DLD1 (cell line): ENCODE measurements around the gene WHRN.

Source experiments
- in situ Hi-C: cut with HindIII; loops from 2 replicates; pipeline ENCODE4 v1.10.0; 2017; ENCODE audit warnings: low sequenced_read_pairs

WHRN gene

GRCh38 chr9:114505187-114506081, at the start of gene WHRN:
WHRN (minus strand) TSS chr9:114505473; CDS start chr9:114504801, 672 bp downstream.
- in situ Hi-C loops = no loop called here

GRCh38 chr9:114553202-114553601, 47.9 kb upstream of the WHRN start:
- in situ Hi-C loops = no loop called here

- in situ Hi-C loops = no loop called here
Measured at GRCh38 chr9:114552706-114553105, 47.4 kb upstream of the WHRN start.

GRCh38 chr9:114551750-114552685, 46.7 kb upstream of the WHRN start:
- in situ Hi-C loops = no loop called here

GRCh38 chr9:114549697-114550330, 44.5 kb upstream of the WHRN start:
- in situ Hi-C loops = no loop called here

GRCh38 chr9:114546851-114547250, 41.6 kb upstream of the WHRN start:
- in situ Hi-C loops = no loop called here

- in situ Hi-C loops = no loop called here
Measured at GRCh38 chr9:114545055-114545454, 39.8 kb upstream of the WHRN start.

- in situ Hi-C loops = no loop called here
Measured at GRCh38 chr9:114539701-114540380, 34.6 kb upstream of the WHRN start.

GRCh38 chr9:114538241-114538640, 33.0 kb upstream of the WHRN start:
- in situ Hi-C loops = no loop called here

GRCh38 chr9:114532561-114533237, 27.4 kb upstream of the WHRN start:
- in situ Hi-C loops = loop anchor here (5.0 kb wide), 1 partner anchor 90 kb away; no protein-coding TSS in a partner anchor

- in situ Hi-C loops = loop anchor here (5.0 kb wide), 1 partner anchor 58 kb away; the partner anchor contains the start of gene ATP6V1G1
Measured at GRCh38 chr9:114529285-114529684, 24.0 kb upstream of the WHRN start.

- in situ Hi-C loops = loop anchor here (5.0 kb wide), 1 partner anchor 60 kb away; the partner anchor contains the start of gene ATP6V1G1
Measured at GRCh38 chr9:114526807-114527206, 21.5 kb upstream of the WHRN start.

GRCh38 chr9:114525513-114525912, 20.2 kb upstream of the WHRN start:
- in situ Hi-C loops = loop anchor here (5.0 kb wide), 1 partner anchor 62 kb away; the partner anchor contains the start of gene ATP6V1G1

- in situ Hi-C loops = no loop called here
Measured at GRCh38 chr9:114524247-114524681, 19.0 kb upstream of the WHRN start.

- in situ Hi-C loops = no loop called here
Measured at GRCh38 chr9:114522847-114523246, 17.6 kb upstream of the WHRN start.

- in situ Hi-C loops = no loop called here
Measured at GRCh38 chr9:114522286-114522685, 17.0 kb upstream of the WHRN start.

- in situ Hi-C loops = no loop called here
Measured at GRCh38 chr9:114521846-114522245, 16.6 kb upstream of the WHRN start.

GRCh38 chr9:114518599-114519022, 13.3 kb upstream of the WHRN start:
- in situ Hi-C loops = no loop called here

- in situ Hi-C loops = no loop called here
Measured at GRCh38 chr9:114518120-114518519, 12.8 kb upstream of the WHRN start.

- in situ Hi-C loops = no loop called here
Measured at GRCh38 chr9:114516913-114517312, 11.6 kb upstream of the WHRN start.
